Fibroblast of lung (primary cell): Measurements from ENCODE around the gene APOBEC3A.

ENCODE experiments used
- EZH2 ChIP-seq: IDR thresholded peaks from 2 replicates; pipeline ENCODE4 v1.5.1; 2012; ENCODE audit warnings: low read length, control low read depth, mild to moderate bottlenecking; ENCODE audit errors: missing control alignments
- TF ChIP-seq, protein P1 (sequence below), 2 donors: IDR thresholded peaks in 1 of 2; conservative IDR thresholded peaks in 1 of 2; 1 replicate in 1 of 2; 2 replicates in 1 of 2; pipeline ENCODE4 v1.5.1; 2011 to 2012; ENCODE audit warnings: low read length in 2 of 2, control low read depth in 1 of 2, inconsistent platforms in 1 of 2, low read depth in 1 of 2, mild to moderate bottlenecking in 1 of 2

DNA sequence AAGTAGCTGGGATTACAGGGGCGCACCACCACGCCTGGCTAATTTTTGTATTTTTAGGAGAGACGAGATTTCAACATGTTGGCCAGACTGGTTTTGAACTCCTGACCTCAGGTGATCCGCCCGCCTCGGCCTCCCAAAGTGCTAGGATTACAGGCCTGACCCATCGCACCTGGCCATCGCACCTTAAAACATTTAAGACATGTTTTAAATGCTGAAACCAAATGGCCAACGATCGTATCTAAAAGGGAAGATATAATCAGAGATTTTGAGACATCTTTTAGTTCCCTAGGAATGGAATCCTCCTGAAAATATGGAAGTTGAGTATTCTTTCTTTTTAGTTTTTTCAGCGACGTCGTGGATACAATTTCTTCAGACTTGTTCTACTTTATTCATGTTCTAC lies 21.8 kb upstream of the APOBEC3A start:
- TF ChIP-seq EZH2 = no peak
- TF ChIP-seq, protein P1, sequence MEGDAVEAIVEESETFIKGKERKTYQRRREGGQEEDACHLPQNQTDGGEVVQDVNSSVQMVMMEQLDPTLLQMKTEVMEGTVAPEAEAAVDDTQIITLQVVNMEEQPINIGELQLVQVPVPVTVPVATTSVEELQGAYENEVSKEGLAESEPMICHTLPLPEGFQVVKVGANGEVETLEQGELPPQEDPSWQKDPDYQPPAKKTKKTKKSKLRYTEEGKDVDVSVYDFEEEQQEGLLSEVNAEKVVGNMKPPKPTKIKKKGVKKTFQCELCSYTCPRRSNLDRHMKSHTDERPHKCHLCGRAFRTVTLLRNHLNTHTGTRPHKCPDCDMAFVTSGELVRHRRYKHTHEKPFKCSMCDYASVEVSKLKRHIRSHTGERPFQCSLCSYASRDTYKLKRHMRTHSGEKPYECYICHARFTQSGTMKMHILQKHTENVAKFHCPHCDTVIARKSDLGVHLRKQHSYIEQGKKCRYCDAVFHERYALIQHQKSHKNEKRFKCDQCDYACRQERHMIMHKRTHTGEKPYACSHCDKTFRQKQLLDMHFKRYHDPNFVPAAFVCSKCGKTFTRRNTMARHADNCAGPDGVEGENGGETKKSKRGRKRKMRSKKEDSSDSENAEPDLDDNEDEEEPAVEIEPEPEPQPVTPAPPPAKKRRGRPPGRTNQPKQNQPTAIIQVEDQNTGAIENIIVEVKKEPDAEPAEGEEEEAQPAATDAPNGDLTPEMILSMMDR (conservative IDR thresholded peaks at IDR 0.05 in 1 of 2, IDR thresholded peaks at IDR 0.05 in 1 of 2; ENCODE audit: low read depth in 1 of 2, low read length in 2 of 2) = no peak
